ENCODE measurements around the gene SMG9. TPM values are rescaled to one million over a fixed set of nuclear protein-coding genes. Genes with fewer than 3 reads are reported as not detected.

Gene SMG9
- total and polyA plus RNA-seq, 2 of the 4 experiments (the other 2 are of a cell fraction): 4.8 to 24.3 TPM

- no peak overlapping the region for H3K23ac ChIP-seq (ENCODE audit: low read depth, low read length)
- no peak overlapping the region for H3K4ac ChIP-seq (ENCODE audit: low read depth, low read length)
- TF ChIP-seq CTCF (conservative IDR thresholded peaks at IDR 0.05; ENCODE audit: low read depth, low read length) (no peak), POLR2A (IDR thresholded peaks at IDR 0.05; ENCODE audit: low read depth, low read length) (no peak), USF2 (IDR thresholded peaks at IDR 0.05; ENCODE audit: low read depth, low read length) (no peak), SMC3 (IDR thresholded peaks at IDR 0.05; ENCODE audit: low read depth, low read length) (no peak), MAFK (IDR thresholded peaks at IDR 0.05; ENCODE audit: low read depth, low read length) (peak; percentile 65)
- H3K4me1 ChIP-seq (ENCODE audit: control insufficient read depth, insufficient read depth, low read length): peaks cover 11% of the 10 kb centered on the region
- H3K27ac ChIP-seq (ENCODE audit: insufficient read depth, low read length): no peak overlapping the region
- peaks cover 8% of the 10 kb centered on the region; the same call in 1 of the 2 replicates for H3K9me1 ChIP-seq (ENCODE audit: insufficient read depth, low read length)
- no peak overlapping the region for H4K5ac ChIP-seq (ENCODE audit: low read depth, low read length)
- H4K8ac ChIP-seq (ENCODE audit: low read depth in 2 of 2, low read length in 2 of 2): no peak overlapping the region
- no peak overlapping the region for H2AK9ac ChIP-seq (replicated peaks; ENCODE audit: low read depth, low read length, poor library complexity)
- H2AK5ac ChIP-seq (ENCODE audit: low read depth, low read length): no peak overlapping the region
- WGBS, 2 experiments (ENCODE audit: extremely low coverage in 2 of 2, insufficient read length in 1 of 2): 85% methylated on average over 5 of the region's 7 CpGs; no CpG with 5 or more reads in 1 of the 2 experiments
- no peak overlapping the region for H2AFZ ChIP-seq (replicated peaks; ENCODE audit: low read length, poor library complexity)
- DNase-seq (no peak), ATAC-seq (ENCODE audit: low read depth) (no peak)
- no peak overlapping the region for H2BK5ac ChIP-seq (ENCODE audit: low read depth, low read length, poor library complexity, severe bottlenecking)
- BruUV-seq (replicated peaks): no TSS peak
- POLR2A ChIA-PET (ENCODE audit: unreplicated experiment): no interaction called here
- H3K18ac ChIP-seq (ENCODE audit: low read depth, low read length): no peak overlapping the region
- H3K27me3 ChIP-seq (ENCODE audit: control insufficient read depth, insufficient read depth, low read length): no peaks in the 10 kb centered on the region
- dilution Hi-C loops (cut with HindIII; ENCODE audit: low sequenced_read_pairs, unreplicated experiment) (no loop called here), intact Hi-C loops (cut with micrococcal nuclease) (no loop called here), in situ Hi-C loops (cut with MboI; ENCODE audit: low sequenced_read_pairs) (loop anchor here (5.0 kb wide), 1 partner anchor 33 kb away; the partner anchor contains the start of gene KCNN4)
- CTCF ChIA-PET: no interaction called here
- H4K20me1 ChIP-seq (ENCODE audit: insufficient read depth, low read length): peaks cover 22% of the 10 kb centered on the region; the same call in 1 of the 2 replicates
- no peak overlapping the region for H2BK15ac ChIP-seq (ENCODE audit: low read depth, low read length)
- no peak overlapping the region for H3K14ac ChIP-seq (replicated peaks; ENCODE audit: low read depth, low read length)
- H3K36me3 ChIP-seq (ENCODE audit: control insufficient read depth, insufficient read depth, low read length): peaks cover 40% of the 10 kb centered on the region
- H2BK120ac ChIP-seq (ENCODE audit: low read depth, low read length): no peak overlapping the region
- no peak overlapping the region for H2BK20ac ChIP-seq (ENCODE audit: low read depth, low read length)
- peaks cover 12 to 63% of the 10 kb centered on the region in 2 experiments for H3K79me1 ChIP-seq (ENCODE audit: low read depth in 1 of 2, low read length in 2 of 2)
- no peak overlapping the region for H4K91ac ChIP-seq (ENCODE audit: insufficient read depth, low read depth, low read length)
- no peak overlapping the region for H3K56ac ChIP-seq (ENCODE audit: extremely low read depth, insufficient read depth, low read length)
- H3K9me3 ChIP-seq (ENCODE audit: control insufficient read depth, insufficient read depth, low read length): no peaks in the 10 kb centered on the region
- H3K4me3 ChIP-seq (ENCODE audit: insufficient read depth, low read depth, low read length): no peak overlapping the region
- no peak overlapping the region for H3K9ac ChIP-seq (ENCODE audit: low read depth, low read length)
- H3K4me2 ChIP-seq (ENCODE audit: low read depth, low read length): no peak overlapping the region
These were observed 5.6 kb downstream of the SMG9 start for GRCh38 chr19:43749152-43749551.
